NCI-H2227 (cell line): ENCODE measurements around the gene UROC1.

ENCODE experiments used
- DNase-seq: peaks from one replicate; lab custom pipeline; 2025; ENCODE audit not compliant: unreplicated experiment; lab: John Stamatoyannopoulos, UW

Gene UROC1

DNA sequence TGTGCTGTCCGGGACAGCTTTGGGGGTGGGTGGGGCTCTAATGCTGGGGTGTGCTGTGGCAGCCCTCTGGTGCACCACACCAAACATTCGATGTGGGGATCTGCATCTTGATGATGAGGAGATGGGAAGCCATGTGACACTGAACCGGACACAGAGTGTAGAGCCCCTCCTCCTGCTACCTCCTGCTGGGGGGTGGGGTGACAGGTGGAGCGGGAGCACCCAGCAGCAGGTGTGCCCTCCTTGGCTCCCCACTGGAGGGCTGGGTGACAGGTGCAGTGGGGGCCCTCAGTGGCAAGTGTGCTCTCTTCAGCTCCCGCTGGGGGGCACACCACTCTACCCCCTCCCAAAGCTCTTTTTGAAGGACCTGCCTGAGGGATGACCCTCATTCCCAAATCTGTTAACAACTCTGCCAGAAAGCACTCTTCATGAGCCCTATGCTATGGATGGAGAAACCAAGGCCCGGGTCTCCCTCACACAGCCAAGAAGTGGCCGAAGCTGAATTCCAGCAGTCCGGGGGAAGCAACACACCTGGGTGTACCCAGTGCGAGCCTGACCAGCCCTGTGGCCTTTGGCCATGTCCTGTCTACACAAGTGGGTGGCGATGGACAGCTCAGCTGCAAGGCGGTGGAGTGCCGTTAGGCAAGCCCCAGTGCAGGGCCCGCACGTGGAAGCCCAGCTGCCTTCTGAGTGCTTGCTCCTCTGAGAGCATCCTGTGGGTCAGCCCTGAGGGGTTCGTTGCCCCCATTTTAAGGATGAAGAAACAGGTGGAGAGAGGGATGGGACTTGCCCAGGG, 609 bp upstream of the UROC1 start:
- no peak for DNase-seq

DNA sequence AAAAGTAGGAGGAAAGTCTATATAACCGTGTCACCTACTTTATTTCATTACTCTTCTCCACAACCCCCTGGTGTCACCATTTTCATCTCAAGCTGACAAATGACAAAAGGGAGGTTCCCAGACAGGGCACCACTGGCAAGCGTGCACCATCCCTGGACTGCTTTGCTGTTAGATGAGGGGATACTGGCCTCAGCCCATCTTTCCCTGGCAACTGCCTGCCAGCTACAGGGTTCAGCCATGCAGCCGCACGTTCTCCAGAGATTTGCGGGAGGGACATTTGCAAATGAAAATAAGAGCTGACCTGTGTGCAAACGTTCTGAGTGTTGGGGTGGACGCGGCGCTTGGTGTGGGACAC, 660 bp downstream of the UROC1 start:
- DNase-seq, result no peak

DNA sequence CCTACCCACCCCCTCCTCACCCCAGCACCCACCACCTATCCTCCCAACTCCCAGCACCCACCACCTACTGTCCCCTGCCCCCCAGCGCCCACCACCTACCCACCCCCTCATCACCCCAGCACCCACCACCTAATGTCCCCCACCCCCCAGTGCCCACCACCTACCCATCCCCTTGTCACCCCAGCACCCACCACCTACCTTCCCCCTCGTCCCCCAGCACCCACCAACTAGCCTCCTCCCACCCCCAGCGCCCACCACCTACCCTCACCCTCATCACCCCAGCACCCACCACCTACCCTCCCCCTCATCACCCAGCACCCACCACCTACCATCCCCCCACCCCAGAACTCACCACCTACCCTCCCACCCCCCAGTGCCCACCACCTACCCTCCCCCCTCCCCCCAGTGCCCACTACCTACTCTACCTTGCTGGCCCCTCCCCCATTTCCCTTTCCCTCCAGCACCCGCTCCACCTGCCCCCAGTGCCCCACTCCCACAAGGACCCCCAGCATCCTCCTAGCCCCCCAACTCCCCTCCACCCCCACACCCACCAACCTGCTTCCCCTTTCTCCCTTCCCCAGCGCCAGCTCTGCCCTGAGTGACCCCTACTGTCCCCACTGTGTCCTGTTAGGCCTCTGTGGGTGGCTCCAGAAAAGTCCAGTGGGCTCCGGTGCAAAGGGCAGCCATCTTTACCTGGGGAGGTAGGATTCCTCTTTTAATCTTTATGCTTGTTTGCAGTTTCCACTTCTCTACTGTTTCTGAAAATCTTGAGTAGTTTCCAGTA, 1.2 kb downstream of the UROC1 start:
- no peak for DNase-seq

DNA sequence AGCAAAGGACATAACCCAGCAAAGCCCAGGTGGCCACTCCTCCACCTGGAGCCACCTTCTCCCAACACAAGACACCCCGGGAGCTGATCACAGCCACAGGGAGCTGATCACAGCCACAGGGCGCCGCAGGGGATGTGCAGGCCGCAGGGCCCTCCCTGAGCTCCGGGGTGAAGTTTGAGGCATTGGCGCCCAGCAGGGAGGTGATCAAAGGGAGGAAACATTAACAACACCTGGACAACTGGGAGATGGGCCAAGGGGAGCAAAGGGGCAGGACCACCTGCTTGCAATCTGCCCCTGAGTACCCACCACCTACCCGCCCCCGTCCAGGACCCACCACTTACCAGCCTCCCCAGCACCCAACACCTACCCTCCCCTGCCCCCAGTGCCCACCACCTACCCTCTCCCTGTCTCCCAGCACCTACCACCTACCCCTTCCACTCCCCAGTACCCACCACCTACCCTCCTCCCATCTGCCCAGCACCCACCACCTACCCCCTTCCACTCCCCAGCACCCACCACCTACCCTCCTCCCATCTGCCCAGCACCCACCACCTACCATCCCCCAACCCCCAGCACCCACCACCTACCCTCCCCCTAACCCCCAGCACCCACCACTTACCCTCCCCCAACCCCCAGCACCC, 2.4 kb downstream of the UROC1 start:
- no peak for DNase-seq

DNA sequence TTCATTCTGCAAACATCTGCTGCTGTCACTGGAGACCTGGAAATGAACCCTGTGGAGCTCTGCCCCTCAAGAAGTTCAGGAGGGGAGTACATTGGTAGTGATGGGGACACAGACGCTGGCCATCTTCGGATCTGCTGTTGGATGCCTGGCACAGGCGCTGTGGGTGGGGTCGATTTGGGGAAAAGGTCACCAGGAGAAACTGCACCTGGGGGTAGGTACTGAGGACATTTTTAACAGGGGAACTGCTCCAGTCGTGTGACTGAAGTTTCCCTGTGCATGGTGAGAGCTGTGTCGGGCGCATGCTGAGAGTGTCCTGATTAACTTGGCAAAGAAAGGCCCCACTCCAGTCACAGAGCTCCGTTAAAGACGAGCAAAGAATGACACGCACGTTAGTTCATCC, 3.4 kb downstream of the UROC1 start:
- DNase-seq, result no peak

DNA sequence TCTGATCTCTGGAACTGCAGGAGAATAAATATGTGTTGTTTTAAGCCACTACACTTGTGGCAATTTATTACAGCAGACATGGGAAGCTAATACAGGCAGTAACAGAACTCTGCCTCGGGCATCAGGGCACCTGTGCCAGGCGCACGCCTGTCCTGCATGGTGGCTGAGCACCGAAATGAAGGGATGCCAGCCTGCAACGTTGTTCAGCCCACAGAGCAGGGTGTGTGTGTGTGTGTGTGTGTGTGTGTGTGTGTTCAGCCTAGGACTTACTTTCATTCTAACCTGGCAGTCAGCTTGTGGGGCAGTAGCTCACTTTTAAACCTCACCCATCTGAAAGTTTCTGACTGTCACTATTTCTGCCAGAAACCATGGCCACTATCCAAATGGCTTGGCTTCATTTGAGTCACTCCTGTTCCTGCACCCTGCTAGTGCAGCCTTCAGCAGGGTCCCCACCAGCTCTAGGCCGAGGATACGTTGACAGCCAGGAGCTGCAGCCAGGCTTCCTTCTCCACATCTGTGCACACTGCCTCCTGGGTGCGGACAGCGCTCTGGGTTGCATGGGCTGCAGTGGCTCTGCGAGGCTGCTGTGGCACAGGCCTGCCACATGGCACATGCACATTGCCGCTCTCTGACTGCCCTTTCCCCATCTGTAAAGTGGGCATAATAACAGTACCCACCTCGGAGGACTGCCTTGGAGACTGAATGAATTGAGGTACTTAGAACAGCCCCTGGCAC, 4.5 kb downstream of the UROC1 start:
- no peak for DNase-seq

DNA sequence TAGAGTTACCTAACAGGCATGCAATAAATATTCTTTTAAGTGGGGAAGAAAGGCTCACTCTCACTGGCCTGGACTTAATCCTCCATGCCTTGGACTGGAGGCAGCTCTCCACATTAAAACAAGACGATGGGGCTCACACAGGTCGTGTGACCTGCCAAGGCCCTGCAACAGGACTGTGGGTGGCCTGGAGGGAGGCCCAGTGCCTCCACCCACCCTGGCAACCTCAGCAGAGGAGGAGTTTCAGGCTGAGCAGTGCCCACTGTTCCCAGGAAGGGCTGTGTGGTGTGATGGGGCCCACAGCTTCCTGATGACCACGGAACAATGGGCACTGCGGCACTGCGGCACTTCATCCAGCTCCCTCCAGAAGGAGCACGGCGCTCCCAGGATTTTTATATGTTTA, 5.5 kb downstream of the UROC1 start:
- DNase-seq, result no peak

DNA sequence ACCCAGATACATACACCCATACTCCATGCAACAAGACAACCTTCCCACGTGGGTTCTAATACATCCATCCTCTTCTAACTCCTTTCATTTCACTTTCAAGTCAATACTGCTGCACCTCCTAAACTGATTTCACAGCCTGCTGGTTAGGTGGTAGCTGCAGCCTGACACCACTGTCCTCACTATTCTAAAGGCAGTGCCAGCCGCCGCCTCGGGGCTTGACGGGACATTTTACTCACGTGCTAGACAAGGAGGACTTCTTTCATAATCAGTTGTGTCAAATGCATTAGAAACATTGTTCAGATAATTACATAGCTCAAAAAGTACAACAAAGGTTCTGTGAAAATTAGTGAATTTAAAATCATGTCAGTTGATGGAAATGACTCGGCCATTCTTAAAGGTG, 6.3 kb downstream of the UROC1 start:
- no peak for DNase-seq

DNA sequence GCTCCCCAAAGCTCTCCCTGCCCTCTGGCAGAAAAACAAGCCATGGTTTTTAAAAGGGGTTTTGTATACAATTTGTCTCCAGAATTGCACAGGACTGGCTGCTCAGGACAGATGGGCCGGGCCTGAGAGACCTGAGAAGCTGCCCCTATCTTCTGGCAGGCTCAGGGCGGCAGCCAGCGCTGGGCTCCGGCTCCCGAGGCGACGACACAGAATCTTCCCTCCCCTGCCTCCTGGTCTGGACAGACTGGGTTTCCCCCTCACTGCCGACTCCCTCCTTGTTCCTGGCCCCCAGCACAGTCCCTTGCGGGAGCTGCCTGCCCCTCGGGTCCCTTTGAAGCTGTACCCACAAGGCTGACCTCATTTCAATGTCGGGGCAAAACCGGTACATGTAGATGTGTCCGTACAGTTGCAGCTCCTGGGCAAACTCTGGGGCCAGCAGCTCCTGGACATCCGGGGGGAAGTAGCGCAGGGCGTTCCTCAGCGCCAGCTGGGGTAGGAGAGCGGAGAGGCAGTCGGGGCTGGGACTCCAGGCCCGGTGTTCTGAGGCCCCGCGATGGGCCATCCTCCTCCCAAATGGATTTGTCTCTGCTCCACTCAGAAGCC, 7.2 kb downstream of the UROC1 start:
- no peak for DNase-seq

DNA sequence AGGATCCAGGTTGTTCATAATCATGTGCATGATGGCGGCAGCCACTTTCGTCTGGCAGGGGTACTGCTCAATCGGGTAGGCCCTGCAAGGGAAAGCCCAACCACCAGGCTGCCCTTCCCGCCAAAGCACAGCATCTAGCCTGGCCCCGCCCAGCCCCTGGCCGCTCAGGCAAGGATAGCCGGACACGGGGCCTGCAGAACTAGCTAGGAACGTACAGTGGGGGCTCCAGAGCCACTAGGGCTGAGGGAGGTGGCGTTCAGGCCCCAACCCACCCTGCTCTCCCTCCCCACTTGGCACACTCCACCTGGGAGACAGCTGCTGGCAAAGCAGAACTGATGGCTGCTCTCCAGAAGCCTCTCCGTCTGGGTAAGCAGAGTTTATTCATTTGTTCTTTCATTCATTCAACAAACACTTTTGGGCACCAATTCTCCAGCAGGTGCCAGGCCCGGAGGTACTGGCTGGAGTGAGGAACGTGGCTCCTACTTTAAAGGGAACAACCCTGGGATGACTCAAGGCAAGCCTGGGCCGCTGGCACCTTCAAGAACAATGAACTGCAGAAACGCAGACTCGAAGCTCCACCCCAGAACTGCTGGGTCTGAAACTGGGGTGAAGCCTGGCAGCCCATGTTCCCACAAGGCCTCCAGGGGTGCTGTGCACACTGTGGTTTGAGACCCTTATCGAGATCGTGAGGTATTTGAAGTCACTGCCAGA, 7.8 kb downstream of the UROC1 start:
- DNase-seq, result no peak

DNA sequence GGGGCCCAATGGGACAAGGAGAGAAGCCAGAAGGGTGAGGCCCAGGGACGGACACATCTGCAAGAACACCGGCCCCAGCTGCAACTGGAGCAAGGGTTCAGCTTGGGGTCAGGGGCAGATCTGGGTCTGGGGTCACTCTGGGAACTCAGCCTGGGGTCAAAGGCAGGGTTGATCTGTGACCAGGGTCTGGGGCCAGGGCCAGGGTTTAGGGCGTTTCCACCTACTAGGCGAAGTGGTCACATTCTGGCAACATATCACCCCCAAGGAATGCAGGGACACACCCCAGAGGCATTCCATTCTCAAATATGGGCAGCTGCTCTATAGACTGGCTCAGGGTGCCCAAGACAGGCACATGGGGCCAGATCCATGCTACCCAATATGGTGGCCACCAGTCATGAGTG, 9.0 kb downstream of the UROC1 start:
- no peak for DNase-seq

DNA sequence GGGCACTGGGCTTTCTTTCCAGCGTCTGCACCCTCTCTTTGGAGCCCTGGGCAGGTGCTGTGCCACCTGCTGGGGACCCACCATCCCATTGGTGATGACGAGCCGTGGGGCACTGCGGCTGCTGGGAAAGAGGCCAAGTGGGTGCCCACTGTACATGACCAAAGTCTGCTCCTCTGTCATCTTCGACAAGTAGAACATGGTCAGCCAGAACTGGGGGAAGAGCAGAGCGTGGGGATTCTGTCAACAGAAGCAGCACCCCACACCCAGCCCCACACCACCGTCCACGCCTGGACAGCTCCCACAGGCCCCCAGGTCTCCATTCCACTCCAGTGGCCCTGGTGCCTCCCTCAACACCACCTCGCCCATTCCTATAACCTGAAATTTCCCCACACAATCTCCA, 9.7 kb downstream of the UROC1 start:
- no peak for DNase-seq

DNA sequence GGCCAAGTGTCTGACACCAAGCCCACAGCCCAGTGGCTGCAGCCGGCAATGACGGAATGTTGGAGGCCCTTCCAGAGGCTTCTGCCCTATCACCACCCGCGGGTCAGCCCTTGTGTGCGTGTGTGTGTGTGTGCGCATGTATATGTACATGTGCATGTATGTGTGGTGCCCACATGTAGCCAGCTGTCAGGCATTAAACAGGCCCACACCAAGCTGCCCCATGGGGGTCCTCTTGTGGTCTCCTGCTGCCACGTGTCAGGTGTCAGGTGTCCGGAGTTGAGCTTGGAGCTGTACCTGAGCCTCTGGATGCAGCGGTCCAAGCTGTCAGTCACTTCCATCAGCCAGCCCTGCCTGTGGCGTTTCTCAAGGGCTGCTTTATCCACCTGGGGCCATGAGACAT, 13.9 kb downstream of the UROC1 start:
- no peak for DNase-seq

DNA sequence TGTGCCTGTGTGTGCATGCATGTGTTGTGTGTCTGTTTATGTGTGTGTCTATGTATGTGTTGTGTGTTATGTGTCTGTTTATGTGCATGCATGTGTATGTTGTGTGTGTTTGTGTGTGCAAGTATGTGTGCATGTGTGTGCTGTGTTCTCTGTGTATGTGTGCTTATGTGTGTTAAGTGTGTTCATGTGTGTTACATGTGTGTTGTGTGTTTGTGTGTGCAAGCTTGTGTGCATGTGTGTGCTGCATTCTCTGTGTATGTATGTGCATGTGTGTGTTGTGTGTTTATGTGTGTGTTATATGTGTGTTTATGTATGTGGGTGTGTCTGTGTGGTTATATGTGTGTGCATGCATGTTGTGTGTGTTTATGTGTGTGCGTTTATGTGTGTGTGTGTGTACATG, 14.9 kb downstream of the UROC1 start:
- DNase-seq, result no peak

DNA sequence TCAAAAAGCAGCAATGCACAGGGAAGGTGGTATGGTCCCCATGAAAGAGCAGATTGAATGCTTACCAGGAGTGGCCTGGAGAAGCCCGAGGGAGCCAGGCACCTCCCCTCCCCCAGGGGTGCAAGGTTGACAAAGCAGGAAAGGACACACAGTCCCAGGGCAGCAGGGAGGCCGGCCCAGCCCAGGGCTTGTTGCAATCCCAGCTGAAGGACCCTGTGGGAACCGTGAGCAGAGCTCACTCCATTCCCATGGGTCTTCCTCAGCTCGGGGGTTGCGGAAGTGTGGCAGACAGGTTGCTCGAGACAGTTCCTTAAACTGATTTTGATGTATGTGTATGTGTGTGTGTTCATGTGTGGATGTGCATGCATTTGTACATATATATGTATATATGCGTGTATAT, 15.8 kb downstream of the UROC1 start:
- DNase-seq, result no peak

DNA sequence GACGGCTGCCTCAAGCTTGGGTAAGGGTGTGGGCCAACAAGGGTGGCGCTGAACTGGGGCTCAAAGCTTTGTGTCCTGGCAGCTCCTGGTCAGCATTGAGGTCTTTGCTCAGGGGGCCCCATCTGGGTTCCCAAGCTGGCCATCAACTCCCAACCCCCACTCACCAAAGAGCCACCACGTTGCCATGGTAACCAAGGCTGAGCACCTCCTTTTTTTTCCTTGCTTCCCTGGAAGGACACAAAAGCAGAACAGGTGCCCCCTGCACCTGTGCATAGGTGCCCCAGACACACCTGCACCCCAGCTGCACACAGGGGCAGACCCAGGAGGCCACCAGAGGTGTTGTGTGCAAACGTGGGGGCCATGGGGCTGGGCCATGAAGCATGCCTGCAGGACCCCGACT, 16.5 kb downstream of the UROC1 start:
- DNase-seq, result no peak

DNA sequence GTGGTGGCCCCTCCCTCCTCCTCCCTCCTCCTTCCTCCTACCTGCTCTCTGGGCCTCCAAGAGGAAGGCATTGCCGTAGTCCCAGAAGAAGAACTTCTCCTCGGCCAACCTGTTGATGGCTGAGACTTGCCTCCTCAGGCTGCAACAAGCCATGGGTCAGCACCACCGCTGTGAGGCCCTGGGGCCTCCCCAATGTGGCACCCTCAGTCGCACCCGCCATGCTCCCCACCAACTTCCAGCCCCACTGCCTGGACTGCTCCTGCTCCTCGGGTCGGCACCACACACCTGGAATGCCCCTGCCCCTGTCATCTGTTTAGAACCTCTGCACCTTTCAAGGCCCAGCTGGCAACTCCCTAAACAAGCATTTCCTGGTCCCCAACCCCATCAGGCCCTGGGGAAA, 17.6 kb downstream of the UROC1 start:
- no peak for DNase-seq

DNA sequence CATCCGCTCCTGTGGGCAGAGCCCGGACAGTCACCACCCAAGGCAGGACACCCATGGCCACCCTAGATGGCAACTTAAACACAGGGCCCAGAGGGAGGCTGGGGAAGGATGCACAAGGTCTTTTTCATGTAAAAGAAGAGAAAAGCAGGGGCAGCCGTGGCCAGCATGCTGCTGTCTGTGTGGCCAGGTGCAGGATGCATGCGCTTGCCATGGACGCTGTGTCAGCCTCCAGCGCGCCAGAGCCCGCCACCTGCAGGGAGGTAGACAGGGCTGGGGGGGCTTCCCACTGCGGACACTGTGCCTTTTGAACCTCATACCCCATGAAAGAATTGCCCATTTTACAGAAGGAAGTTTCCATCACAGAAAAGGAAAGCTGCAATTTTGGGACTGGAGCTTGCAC, 18.2 kb downstream of the UROC1 start:
- no peak for DNase-seq

DNA sequence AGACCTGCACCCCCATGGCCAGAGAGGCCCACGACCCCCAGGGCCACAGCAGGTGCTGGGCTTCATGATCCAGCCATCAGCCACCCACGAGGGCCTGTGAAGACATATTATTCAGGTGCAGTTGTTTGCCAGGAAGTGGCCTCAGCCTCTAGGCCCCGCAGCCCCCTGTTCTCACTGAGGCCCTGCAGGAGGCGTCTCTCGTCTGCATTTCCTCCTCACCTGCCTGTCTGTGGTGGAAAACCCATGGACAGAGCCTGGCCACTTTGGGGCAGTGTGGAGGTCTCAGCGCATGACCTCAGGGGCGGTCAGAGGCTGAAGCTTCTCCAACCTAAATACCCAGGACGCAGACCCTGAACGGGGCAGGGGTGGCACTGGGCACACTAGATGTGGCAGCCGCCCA, 18.6 kb downstream of the UROC1 start:
- DNase-seq, result no peak

DNA sequence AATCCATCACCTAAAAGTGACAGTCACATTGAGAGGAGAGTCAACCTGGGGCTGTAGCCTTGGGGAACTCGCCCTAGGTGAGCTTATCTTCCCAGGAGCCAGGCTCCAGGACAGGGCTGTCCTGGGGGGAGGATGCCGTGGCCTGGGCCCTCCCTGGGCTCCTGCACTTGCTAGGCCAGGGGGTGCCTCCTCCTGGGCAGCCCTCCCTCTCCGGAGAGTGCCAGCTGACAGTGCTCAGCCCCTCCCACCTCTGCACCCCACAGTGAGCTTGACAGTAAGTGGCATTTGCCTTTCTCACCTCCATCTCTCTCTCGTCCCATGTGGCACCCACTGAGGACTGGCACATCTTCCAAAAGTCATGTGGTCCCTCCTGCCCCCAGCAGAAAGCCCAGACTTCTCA, 19.1 kb downstream of the UROC1 start:
- no peak for DNase-seq

DNA sequence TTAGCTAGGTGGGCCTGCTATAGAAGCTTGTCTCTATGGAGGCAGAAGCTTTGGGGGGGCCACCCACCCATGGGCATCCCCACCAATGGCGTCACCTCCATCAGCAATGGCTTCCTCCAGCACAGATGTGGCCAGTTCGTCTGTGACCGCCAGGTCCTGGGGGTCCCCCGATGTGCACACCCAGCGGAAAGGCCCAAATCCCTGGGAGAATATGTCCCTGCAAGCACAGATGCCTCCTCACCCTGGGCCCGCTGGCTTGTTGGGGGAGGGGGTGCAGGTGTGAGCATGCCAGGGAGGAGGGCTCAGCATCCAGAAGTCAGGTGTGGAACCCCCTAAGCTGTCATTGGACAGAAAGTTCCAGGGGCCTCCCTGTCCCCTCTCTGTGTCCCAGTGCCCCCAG, 19.6 kb downstream of the UROC1 start:
- no peak for DNase-seq
